Type B pancreatic cell (in vitro differentiated cells): Measurements from ENCODE around the gene NRSN2. TPM values are rescaled to one million over a fixed set of nuclear protein-coding genes. Genes with fewer than 3 reads are reported as not detected.
A peak's percentile ranks its signal among the peaks of the same experiment; 100 is the strongest.

Source experiments
- DNase-seq: peaks from one replicate; pipeline ENCODE4 v3.0.0; 2021; ENCODE audit warnings: mixed read lengths; ENCODE audit not compliant: unreplicated experiment; ENCODE audit errors: extremely low spot score
- H3K27ac Mint-ChIP-seq: 2 replicates; pipeline ENCODE4 v1.8.0; 2021; ENCODE audit warnings: mild to moderate bottlenecking, mixed read lengths
- H3K27me3 Mint-ChIP-seq: 2 replicates; pipeline ENCODE4 v1.8.0; 2021; ENCODE audit warnings: mixed read lengths
- H3K36me3 Mint-ChIP-seq: 2 replicates; pipeline ENCODE4 v1.8.0; 2021; ENCODE audit warnings: mixed read lengths
- H3K4me1 Mint-ChIP-seq: one replicate; pipeline ENCODE4 v1.8.0; 2021; ENCODE audit warnings: mixed read lengths; ENCODE audit not compliant: unreplicated experiment
- H3K4me3 Mint-ChIP-seq: 2 replicates; pipeline ENCODE4 v1.8.0; 2021; ENCODE audit warnings: mild to moderate bottlenecking, mixed read lengths
- H3K9me3 Mint-ChIP-seq: 2 replicates; pipeline ENCODE4 v1.8.0; 2021; ENCODE audit warnings: mixed read lengths
- total RNA-seq: library from RNA; stranded (reverse); gene quantifications from 2 replicates; pipeline ENCODE4 v1.2.1, GENCODE V29; 2021; ENCODE audit warnings: low replicate concordance
- TF ChIP-seq, protein P1 (sequence below): fragments of 200-600 bp; sonication (generic); conservative IDR thresholded peaks from 2 replicates; pipeline ENCODE4 v1.5.0; 2021; ENCODE audit warnings: antibody characterized with exemption, mild to moderate bottlenecking

Gene NRSN2
- total RNA-seq, 1 donor from 2014 or later: 43.0 TPM

DNA sequence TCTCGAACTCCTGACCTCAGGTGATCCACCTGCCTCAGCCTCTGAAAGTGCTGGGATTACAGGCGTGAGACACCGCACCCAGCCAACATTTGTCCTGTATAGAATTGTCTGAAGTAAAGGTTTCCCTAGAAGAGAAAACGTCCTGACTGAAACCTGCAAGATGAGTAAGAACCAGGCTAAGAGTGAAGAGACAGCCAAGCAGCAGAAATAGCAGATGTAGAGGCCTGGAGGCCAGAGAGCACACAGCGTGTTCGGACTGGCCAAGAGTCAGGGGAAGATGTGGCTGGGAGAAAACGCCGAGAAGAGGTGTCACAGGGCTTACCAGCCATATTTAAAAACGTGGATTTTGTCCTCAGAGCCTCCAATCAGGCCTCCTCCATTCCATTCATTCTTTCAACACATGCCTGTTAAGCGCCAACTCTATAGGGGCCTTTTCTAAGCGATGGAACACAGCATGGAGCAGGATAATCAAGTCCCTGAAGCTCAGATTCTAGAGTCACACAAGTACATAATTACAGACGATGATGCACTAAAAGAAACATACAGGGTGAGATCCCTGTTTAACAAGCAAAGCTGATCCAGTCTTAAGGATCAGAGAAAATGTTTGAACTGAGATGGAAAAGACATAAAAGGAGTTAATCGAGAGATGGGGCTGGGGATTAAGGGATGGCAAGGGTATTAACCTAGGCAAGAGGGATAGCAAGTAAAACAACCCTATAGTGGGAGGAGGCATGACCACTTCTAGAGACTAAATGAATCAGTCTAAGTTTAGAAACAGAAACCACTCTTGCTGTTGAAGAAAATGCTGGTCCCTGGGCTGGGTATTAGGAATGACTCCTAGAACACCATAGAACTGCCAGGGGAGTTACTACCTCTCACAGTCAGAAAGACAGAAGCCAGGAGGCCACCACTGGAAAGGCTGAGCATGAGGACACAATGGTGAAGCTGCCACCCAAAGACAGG is 44.7 kb upstream of the NRSN2 start:
- peak overlapping the region; percentile 1 for H3K27ac Mint-ChIP-seq
- H3K27me3 Mint-ChIP-seq: no peaks in the 10 kb centered on the region
- peaks cover 34% of the 10 kb centered on the region for H3K4me1 Mint-ChIP-seq
- no peak for DNase-seq
- no peaks in the 10 kb centered on the region for H3K9me3 Mint-ChIP-seq
- H3K36me3 Mint-ChIP-seq: peaks cover 22% of the 10 kb centered on the region
- H3K4me3 Mint-ChIP-seq: no peak overlapping the region
- TF ChIP-seq, protein P1, sequence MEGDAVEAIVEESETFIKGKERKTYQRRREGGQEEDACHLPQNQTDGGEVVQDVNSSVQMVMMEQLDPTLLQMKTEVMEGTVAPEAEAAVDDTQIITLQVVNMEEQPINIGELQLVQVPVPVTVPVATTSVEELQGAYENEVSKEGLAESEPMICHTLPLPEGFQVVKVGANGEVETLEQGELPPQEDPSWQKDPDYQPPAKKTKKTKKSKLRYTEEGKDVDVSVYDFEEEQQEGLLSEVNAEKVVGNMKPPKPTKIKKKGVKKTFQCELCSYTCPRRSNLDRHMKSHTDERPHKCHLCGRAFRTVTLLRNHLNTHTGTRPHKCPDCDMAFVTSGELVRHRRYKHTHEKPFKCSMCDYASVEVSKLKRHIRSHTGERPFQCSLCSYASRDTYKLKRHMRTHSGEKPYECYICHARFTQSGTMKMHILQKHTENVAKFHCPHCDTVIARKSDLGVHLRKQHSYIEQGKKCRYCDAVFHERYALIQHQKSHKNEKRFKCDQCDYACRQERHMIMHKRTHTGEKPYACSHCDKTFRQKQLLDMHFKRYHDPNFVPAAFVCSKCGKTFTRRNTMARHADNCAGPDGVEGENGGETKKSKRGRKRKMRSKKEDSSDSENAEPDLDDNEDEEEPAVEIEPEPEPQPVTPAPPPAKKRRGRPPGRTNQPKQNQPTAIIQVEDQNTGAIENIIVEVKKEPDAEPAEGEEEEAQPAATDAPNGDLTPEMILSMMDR: no peak

DNA sequence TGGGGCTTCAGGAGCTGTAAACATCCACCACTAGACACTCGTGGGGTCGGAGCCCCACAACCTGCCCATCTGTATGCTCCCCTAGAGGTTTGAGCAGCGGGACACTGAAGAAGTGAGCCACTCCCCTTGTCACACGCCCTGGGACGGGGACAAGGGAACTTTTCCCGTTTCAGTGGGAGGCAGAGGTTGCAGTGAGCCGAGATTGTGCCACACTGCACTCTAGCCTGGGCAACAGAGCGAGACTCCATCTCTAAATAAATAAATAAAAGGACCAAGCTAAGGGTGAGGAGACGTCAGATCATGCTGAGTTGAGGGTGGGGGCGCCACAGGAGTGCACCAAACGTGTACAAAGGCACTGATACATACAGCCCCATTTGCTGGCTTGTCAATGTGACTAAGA is 41.2 kb upstream of the NRSN2 start:
- H3K9me3 Mint-ChIP-seq: no peaks in the 10 kb centered on the region
- H3K27me3 Mint-ChIP-seq: no peaks in the 10 kb centered on the region
- H3K4me3 Mint-ChIP-seq: no peak overlapping the region
- TF ChIP-seq, protein P1: no peak
- peaks cover 9% of the 10 kb centered on the region for H3K36me3 Mint-ChIP-seq
- DNase-seq: no peak
- peaks cover 34% of the 10 kb centered on the region for H3K4me1 Mint-ChIP-seq
- H3K27ac Mint-ChIP-seq: no peak overlapping the region

DNA sequence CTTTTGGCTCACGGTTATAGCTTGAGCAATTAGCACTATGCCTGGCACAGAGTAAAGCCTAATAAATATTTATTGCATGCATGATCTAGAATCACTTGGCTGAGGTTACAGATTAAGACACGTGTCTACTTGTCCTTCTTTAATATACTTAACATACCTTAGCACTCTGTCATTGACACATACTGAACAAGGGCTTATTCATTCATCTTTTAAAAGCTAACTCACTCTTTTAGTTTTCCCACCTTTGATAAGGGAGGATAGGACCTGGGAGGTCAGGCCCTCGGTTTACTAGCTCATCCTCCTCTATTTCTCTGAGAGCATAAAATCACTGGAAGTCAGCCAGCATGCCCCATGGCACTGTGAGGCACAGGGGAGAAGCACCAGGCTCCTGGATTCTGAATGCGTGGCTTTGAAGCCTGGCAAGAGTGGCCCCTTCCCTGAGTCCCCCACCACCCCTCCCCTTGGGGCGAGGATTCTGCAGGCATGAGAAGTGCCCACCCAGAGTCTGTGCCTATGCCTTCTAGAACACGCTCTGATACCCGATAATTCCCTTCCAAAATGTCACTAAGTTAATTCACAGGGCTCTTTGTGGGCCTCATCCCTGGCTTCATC is 38.4 kb upstream of the NRSN2 start:
- no peak for DNase-seq
- Mint-ChIP-seq H3K4me3 (peak overlapping the region; percentile 23), H3K9me3 (no peaks in the 10 kb centered on the region), H3K36me3 (no peaks in the 10 kb centered on the region), H3K27me3 (no peaks in the 10 kb centered on the region), H3K4me1 (peaks cover 19% of the 10 kb centered on the region), H3K27ac (peak overlapping the region; percentile 35)
- TF ChIP-seq, protein P1: no peak

DNA sequence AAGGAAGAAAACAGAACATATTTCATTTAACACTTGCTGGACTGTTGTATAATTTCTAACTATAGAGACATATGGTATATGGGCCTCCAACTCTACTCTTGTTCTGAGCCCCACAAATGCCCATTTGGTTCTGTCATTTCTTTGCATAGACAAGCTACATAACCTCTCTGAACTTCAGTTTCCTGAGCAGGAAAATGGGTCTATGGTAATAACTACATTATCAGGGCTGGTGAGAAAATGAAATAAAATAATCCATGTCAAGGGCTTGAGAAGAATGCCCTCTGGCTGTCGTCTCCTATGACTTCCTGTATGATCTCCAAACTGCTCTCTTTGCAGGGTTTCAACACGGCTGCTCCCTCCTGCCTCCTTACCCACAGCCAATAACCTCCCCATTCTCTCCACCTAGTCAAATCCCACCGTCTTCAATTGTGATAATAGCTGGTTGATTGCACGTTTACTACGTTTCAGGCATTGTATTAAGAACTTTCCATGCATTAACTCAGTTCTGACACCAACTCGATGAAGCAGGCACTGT is 37.5 kb upstream of the NRSN2 start:
- H3K27ac Mint-ChIP-seq: peak overlapping the region; percentile 86
- no peaks in the 10 kb centered on the region for H3K27me3 Mint-ChIP-seq

DNA sequence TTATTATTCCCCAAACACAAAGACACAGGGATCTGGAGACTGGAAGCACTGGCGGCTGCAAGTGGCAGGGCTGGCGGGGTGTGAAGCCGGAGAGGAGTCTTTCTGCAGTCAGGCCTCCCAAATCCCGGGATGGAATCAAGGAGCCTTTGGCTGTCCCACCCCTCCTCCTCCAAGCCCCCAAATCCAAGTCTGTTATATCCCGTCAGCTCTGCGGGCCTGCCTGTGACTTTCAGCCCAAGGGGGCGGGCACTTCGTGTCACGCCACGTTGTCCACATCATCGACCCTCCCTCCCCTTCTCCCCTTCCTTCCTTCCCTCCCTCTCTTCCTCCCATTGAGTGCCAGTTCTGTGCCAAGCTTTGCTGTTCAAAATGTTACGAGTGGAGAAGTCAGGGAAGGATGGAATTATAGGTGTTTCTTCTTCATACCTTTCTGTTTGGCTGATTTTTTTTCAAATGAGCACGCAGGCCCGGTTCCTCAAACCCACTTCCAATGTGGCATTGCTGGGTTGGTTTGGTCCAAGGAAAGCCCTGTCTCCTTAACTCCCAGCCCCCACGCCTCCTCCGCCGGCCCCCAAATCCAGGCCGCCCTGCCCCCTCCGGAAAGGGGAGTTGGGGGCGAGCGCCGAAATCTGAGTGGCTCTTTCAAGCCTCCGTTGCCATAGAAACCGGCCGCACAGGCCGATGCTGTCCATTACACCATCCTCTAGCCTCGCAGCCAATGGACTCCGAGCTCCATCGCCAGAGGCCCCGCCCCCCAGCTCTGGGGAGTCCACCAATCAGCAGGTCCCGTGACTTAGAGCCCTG is 36.9 kb upstream of the NRSN2 start:
- TF ChIP-seq, protein P1: no peak
- Mint-ChIP-seq H3K4me1 (peaks cover 19% of the 10 kb centered on the region), H3K4me3 (peak overlapping the region; percentile 89), H3K27me3 (no peaks in the 10 kb centered on the region), H3K27ac (peak overlapping the region; percentile 86), H3K9me3 (no peaks in the 10 kb centered on the region), H3K36me3 (no peaks in the 10 kb centered on the region)
- DNase-seq: peak; percentile 97

More for the DNA sequence above, 37.5 kb upstream of the NRSN2 start:
- Mint-ChIP-seq H3K4me3 (peak overlapping the region; percentile 89), H3K9me3 (no peaks in the 10 kb centered on the region), H3K4me1 (peaks cover 19% of the 10 kb centered on the region), H3K36me3 (no peaks in the 10 kb centered on the region)
- DNase-seq: no peak
- TF ChIP-seq, protein P1: no peak
